Measurements from ENCODE around the gene ARTN.

DNA sequence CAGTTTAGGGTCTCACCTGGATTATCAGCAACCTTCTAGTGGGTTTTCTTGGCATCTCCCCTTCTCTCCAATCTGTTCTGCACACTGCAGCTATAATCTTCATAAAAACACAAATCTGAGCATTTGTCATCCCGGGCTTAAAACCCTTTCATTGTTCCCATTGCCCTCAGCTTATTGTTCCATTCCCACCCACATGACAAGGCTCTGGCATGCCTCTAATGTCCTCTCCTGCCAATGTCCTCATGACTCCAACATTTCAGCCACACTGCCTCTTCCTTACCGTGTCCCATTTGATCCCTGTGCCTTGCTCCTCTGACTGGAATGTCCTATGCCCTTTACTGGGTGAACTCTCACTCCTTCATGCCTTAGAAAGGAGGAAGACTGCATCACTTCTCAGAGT is 28.7 kb downstream of the ARTN start:
- TF ChIP-seq, protein P1, sequence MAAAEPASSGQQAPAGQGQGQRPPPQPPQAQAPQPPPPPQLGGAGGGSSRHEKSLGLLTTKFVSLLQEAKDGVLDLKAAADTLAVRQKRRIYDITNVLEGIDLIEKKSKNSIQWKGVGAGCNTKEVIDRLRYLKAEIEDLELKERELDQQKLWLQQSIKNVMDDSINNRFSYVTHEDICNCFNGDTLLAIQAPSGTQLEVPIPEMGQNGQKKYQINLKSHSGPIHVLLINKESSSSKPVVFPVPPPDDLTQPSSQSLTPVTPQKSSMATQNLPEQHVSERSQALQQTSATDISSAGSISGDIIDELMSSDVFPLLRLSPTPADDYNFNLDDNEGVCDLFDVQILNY (CRISPR knock-in tag; IDR thresholded peaks at IDR 0.05), result no peak
- TF ChIP-seq, protein P2, sequence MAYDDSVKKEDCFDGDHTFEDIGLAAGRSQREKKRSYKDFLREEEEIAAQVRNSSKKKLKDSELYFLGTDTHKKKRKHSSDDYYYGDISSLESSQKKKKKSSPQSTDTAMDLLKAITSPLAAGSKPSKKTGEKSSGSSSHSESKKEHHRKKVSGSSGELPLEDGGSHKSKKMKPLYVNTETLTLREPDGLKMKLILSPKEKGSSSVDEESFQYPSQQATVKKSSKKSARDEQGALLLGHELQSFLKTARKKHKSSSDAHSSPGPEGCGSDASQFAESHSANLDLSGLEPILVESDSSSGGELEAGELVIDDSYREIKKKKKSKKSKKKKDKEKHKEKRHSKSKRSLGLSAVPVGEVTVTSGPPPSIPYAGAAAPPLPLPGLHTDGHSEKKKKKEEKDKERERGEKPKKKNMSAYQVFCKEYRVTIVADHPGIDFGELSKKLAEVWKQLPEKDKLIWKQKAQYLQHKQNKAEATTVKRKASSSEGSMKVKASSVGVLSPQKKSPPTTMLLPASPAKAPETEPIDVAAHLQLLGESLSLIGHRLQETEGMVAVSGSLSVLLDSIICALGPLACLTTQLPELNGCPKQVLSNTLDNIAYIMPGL (CRISPR knock-in tag; IDR thresholded peaks at IDR 0.05), result no peak
- TF ChIP-seq TEAD4 (IDR thresholded peaks at IDR 0.05; ENCODE audit: low read length) (no peak), TEAD4 (CRISPR knock-in tag; IDR thresholded peaks at IDR 0.05; ENCODE audit: borderline replicate concordance) (no peak), ZNF121 (CRISPR knock-in tag; conservative IDR thresholded peaks at IDR 0.05) (no peak)
- TF ChIP-seq, protein P3, sequence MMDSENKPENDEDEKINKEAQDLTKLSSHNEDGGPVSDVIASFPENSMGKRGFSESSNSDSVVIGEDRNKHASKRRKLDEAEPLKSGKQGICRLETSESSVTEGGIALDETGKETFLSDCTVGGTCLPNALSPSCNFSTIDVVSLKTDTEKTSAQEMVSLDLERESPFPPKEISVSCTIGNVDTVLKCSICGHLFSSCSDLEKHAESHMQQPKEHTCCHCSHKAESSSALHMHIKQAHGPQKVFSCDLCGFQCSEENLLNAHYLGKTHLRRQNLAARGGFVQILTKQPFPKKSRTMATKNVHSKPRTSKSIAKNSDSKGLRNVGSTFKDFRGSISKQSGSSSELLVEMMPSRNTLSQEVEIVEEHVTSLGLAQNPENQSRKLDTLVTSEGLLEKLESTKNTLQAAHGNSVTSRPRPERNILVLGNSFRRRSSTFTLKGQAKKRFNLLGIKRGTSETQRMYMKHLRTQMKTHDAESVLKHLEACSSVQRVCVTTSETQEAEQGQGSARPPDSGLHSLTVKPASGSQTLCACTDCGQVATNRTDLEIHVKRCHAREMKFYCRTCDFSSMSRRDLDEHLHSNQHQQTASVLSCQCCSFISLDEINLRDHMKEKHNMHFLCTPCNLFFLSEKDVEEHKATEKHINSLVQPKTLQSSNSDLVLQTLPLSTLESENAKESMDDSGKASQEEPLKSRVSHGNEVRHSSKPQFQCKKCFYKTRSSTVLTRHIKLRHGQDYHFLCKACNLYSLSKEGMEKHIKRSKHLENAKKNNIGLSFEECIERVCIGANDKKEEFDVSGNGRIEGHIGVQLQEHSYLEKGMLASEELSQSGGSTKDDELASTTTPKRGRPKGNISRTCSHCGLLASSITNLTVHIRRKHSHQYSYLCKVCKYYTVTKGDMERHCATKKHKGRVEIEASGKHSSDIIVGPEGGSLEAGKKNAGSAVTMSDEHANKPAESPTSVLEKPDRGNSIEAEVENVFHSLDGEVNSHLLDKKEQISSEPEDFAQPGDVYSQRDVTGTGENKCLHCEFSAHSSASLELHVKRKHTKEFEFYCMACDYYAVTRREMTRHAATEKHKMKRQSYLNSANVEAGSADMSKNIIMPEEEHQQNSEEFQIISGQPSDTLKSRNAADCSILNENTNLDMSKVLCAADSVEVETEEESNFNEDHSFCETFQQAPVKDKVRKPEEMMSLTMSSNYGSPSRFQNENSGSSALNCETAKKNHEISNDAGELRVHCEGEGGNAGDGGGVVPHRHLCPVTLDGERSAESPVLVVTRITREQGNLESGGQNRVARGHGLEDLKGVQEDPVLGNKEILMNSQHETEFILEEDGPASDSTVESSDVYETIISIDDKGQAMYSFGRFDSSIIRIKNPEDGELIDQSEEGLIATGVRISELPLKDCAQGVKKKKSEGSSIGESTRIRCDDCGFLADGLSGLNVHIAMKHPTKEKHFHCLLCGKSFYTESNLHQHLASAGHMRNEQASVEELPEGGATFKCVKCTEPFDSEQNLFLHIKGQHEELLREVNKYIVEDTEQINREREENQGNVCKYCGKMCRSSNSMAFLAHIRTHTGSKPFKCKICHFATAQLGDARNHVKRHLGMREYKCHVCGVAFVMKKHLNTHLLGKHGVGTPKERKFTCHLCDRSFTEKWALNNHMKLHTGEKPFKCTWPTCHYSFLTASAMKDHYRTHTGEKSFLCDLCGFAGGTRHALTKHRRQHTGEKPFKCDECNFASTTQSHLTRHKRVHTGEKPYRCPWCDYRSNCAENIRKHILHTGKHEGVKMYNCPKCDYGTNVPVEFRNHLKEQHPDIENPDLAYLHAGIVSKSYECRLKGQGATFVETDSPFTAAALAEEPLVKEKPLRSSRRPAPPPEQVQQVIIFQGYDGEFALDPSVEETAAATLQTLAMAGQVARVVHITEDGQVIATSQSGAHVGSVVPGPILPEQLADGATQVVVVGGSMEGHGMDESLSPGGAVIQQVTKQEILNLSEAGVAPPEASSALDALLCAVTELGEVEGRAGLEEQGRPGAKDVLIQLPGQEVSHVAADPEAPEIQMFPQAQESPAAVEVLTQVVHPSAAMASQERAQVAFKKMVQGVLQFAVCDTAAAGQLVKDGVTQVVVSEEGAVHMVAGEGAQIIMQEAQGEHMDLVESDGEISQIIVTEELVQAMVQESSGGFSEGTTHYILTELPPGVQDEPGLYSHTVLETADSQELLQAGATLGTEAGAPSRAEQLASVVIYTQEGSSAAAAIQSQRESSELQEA (IDR thresholded peaks at IDR 0.05; ENCODE audit: low read depth), result no peak
- TF ChIP-seq, protein P4, sequence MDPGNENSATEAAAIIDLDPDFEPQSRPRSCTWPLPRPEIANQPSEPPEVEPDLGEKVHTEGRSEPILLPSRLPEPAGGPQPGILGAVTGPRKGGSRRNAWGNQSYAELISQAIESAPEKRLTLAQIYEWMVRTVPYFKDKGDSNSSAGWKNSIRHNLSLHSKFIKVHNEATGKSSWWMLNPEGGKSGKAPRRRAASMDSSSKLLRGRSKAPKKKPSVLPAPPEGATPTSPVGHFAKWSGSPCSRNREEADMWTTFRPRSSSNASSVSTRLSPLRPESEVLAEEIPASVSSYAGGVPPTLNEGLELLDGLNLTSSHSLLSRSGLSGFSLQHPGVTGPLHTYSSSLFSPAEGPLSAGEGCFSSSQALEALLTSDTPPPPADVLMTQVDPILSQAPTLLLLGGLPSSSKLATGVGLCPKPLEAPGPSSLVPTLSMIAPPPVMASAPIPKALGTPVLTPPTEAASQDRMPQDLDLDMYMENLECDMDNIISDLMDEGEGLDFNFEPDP (CRISPR knock-in tag; IDR thresholded peaks at IDR 0.05), result no peak

All from K562 (cell line).